Lung microvascular endothelial cell (primary cell): ENCODE results near the gene MRPL39. TPM values are rescaled to one million over a fixed set of nuclear protein-coding genes. Genes with fewer than 3 reads are reported as not detected.

Experiments used
- DNase-seq, 2 donors: peaks; one replicate each; pipeline versions ENCODE4 v3.0.0 to v3.0.0-alpha.2; 2010; ENCODE audit warnings: low read depth in 2 of 2
- total RNA-seq: library from RNA; depleted of rRNA; stranded (reverse); fragments of >200 nt; gene quantifications from 2 replicates; pipeline ENCODE4 v1.2.1, GENCODE V29; 2014

MRPL39 gene
- total RNA-seq, 1 donor from 2014 or later = 23.4 TPM

DNA sequence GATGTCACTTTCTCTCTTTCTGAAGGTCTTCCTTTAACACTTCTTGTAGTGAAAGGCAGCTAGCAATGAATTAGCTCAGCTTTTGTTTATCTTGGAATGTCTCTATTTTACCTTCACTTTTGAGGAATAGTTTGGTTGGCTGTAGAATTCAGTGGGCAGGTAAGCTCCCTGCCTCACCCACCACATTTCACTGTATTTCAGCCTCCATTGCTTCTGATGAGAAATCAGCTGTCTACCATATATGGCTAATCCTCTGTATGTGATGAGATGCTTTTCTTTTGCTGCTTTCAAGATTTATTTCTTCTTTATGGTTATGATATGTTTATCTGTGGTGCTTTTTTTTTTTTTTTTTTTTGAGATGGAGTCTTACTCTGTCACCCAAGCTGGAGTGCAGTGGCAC lies 70.1 kb downstream of the MRPL39 start:
- DNase-seq = no peak

DNA sequence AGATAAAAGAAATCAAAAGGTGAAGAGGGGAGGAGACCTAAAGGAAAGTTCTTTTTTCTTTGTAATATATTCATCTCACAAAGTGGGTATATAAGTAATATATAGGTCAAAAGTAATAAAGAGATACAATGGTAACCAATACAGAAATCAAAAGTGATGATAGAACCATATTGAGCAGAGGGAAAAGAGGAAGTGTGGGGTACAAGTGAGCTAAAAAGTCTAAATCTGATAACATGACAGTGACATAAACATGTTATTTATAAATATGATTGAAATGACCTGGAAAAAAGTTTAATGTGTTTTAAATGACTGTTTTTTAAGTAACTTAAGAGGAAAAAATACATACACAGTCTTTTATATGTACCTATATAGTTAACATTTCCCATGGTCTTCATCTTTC lies 70.5 kb downstream of the MRPL39 start:
- no peak for DNase-seq

- no peak for DNase-seq
These were observed 71.4 kb downstream of the MRPL39 start for GRCh38 chr21:25535849-25536248.

Other genes with a start within 250 kb of the MRPL39 start
- gene JAM2, start 31.8 kb upstream of the MRPL39 start, total RNA-seq = 0.20 and 0.22 TPM in 2 replicates
- gene ATP5PF, start 127.4 kb upstream of the MRPL39 start, total RNA-seq = 39.4 and 40.3 TPM in 2 replicates
- gene GABPA, start 127.5 kb upstream of the MRPL39 start, total RNA-seq = 21.8 and 25.8 TPM in 2 replicates